Fibroblast of pulmonary artery (primary cell): ENCODE data around the gene SPATA20.

Experiments used
- DNase-seq: peaks from one replicate; pipeline ENCODE4 v3.0.0-alpha.2; 2010; ENCODE audit warnings: low read depth
- H3K4me3 ChIP-seq: replicated peaks from 2 replicates; pipeline ENCODE4 v1.5.1; 2011; ENCODE audit warnings: low read depth, mild to moderate bottlenecking, control low read depth, low read length, moderate library complexity
- TF ChIP-seq, protein P1 (sequence below): IDR thresholded peaks from 2 replicates; pipeline ENCODE4 v1.5.1; 2011; ENCODE audit warnings: mild to moderate bottlenecking, control low read depth, low read length, inconsistent platforms; ENCODE audit errors: missing control alignments

The SPATA20 gene

DNA sequence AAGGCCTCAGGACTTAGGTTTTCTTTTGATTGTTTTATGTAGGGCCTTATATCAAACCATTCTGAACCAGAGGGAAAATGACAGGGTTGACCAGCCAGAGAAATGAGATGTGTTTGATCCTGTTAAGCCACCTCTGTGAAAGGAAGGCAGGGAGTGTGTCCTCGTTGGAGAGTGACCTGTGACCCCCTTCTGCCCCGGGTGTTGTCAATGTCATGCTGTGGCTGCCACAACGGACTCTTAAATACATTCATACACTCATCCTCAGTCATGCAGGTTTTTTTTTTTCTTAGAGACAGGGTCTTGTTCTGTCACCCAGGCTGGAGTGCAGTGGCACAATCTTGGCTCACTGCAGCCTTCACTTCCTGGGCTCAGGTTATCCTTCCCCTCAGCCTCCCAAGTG is 32.6 kb upstream of the SPATA20 start:
- DNase-seq = no peak
- TF ChIP-seq, protein P1, sequence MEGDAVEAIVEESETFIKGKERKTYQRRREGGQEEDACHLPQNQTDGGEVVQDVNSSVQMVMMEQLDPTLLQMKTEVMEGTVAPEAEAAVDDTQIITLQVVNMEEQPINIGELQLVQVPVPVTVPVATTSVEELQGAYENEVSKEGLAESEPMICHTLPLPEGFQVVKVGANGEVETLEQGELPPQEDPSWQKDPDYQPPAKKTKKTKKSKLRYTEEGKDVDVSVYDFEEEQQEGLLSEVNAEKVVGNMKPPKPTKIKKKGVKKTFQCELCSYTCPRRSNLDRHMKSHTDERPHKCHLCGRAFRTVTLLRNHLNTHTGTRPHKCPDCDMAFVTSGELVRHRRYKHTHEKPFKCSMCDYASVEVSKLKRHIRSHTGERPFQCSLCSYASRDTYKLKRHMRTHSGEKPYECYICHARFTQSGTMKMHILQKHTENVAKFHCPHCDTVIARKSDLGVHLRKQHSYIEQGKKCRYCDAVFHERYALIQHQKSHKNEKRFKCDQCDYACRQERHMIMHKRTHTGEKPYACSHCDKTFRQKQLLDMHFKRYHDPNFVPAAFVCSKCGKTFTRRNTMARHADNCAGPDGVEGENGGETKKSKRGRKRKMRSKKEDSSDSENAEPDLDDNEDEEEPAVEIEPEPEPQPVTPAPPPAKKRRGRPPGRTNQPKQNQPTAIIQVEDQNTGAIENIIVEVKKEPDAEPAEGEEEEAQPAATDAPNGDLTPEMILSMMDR = no peak
- H3K4me3 ChIP-seq = no peak overlapping the region

GRCh38 chr17:50514936-50515702 is 31.9 kb upstream of the SPATA20 start:
- peak; percentile 68 for DNase-seq
- no peak overlapping the region for H3K4me3 ChIP-seq
- TF ChIP-seq, protein P1 = no peak

DNA sequence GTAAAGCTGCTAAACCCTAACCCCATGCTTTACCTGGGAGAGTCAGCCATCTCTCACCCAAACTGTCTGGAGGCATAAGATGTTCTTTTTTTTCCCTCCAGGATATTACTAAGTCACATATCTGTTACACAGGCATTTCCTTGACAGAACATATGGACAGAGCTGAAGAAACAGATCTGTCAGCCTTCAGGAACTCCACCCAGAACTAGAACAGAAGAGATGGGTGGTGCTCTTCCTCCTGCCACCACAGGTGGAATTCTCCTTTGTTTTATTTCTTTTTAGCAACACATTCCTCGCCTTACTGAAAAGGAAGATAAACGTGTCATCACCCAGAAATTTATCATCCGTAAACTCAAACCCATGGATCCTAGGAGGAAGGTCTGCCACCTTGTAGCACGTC is 30.0 kb upstream of the SPATA20 start:
- TF ChIP-seq, protein P1 = no peak
- H3K4me3 ChIP-seq = no peak overlapping the region
- no peak for DNase-seq

GRCh38 chr17:50517504-50518383 is 29.2 kb upstream of the SPATA20 start:
- H3K4me3 ChIP-seq = no peak overlapping the region
- TF ChIP-seq, protein P1 = no peak

DNA sequence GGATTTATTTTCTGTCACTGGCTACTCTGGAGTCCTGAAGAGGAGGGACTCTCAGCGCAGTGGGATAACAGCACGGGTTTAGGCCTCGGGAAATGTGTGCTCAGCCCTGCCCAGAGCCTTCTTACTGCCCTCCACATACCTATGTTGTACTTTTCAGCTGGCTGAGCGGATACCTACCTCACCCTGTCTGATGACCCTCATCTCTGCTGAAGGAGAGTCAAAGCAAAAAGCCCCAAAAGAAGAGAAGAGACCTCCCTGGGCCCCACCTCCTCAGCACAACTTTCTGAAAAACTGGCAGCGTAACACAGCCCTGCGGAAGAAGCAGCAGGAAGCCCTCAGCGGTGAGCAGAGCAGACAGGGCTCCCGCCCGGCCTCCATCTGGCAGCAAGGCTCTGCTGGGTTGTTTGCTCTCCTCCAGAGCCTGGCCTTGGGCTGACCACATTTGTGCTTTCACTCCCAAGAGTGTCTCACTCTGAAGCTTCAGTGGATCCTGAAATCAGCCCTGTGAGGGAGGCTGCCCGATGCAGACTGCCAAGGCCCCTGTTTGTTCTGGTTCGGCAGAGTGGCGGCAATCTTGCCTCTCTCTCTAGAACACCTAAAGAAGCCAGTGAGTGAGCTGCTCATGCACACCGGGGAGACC is 28.5 kb upstream of the SPATA20 start:
- TF ChIP-seq, protein P1 = no peak
- H3K4me3 ChIP-seq = no peak overlapping the region
- no peak for DNase-seq

More at GRCh38 chr17:50517504-50518383, 29.2 kb upstream of the SPATA20 start:
- DNase-seq = no peak

DNA sequence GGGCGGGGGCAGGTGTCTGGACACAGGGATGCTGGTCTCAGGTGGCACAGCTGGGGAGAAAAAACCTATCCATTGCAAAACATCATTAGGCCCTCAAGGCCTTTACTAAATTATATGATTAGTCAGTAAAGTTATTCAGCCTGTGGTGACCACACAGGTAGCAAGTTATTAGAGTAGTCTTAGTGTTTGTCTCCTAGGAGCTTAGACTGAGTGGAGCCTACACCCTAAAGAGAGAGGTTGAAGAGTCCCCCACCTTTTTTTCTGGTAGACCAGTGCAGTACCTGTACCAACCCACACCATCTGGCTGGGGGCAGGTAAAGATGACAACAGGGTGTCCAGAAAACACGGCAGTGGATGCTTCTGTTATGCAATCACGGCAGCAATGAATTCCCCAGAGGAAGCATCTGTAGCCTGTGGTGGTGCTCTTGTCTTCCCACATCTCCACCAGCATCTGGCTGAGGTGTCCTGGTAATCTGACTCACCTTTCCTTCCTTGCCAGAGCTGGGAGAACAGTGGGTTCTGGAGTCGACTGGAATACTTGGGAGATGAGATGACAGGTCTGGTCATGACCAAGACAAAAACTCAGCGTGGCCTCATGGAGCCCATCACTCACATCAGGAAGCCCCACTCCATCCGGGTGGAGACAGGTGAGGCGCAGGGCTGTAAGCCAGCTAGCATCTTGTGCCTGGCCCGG is 27.7 kb upstream of the SPATA20 start:
- no peak overlapping the region for H3K4me3 ChIP-seq
- TF ChIP-seq, protein P1 = no peak
- DNase-seq = no peak
